ENCODE data around the gene PSMG4.

DNA sequence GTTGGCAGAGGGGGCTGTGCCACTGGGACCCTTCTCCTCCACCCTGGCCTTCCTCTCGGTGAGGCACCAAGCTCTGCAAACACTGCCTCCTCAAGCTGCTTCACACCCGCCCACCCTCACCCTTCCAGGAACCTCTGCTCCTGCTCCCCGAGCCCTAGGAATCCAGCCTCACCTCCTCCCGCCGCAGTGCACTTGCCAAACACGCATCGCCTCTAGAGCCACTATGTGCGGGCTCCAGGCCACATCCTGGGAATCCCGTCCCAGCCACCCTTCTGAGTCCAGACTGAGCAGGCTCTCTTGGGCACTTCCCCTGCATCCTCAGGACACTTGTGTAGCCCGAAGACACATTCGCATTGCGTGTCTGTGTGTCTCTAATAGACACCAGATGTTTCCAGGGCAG, 18.5 kb downstream of the PSMG4 start:
- TF ChIP-seq, protein P1, sequence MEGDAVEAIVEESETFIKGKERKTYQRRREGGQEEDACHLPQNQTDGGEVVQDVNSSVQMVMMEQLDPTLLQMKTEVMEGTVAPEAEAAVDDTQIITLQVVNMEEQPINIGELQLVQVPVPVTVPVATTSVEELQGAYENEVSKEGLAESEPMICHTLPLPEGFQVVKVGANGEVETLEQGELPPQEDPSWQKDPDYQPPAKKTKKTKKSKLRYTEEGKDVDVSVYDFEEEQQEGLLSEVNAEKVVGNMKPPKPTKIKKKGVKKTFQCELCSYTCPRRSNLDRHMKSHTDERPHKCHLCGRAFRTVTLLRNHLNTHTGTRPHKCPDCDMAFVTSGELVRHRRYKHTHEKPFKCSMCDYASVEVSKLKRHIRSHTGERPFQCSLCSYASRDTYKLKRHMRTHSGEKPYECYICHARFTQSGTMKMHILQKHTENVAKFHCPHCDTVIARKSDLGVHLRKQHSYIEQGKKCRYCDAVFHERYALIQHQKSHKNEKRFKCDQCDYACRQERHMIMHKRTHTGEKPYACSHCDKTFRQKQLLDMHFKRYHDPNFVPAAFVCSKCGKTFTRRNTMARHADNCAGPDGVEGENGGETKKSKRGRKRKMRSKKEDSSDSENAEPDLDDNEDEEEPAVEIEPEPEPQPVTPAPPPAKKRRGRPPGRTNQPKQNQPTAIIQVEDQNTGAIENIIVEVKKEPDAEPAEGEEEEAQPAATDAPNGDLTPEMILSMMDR (IDR thresholded peaks at IDR 0.05): no peak
- TF ChIP-seq POLR2AphosphoS5 (IDR thresholded peaks at IDR 0.05) (no peak), POLR2A (IDR thresholded peaks at IDR 0.05) (no peak)

Data from transverse colon (tissue), 4 donors.